Ishikawa (cell line): Measurements from ENCODE around the gene PCDHB12.

Experiments
- CEBPB ChIP-seq: IDR thresholded peaks from 2 replicates; pipeline ENCODE4 v1.6.1; 2012
- CREB1 ChIP-seq: IDR thresholded peaks from 2 replicates; pipeline ENCODE4 v1.6.1; 2012; ENCODE audit warnings: low read depth
- EGR1 ChIP-seq: IDR thresholded peaks from 2 replicates; pipeline ENCODE4 v1.6.1; 2012
- EP300 ChIP-seq: IDR thresholded peaks from 2 replicates; pipeline ENCODE4 v1.6.1; 2012; ENCODE audit warnings: borderline replicate concordance
- FOXM1 ChIP-seq: IDR thresholded peaks from 2 replicates; pipeline ENCODE4 v1.6.1; 2012; ENCODE audit warnings: low read depth, borderline replicate concordance
- MAX ChIP-seq: IDR thresholded peaks from 2 replicates; pipeline ENCODE4 v1.6.1; 2012
- NFIC ChIP-seq: IDR thresholded peaks from 2 replicates; pipeline ENCODE4 v1.6.1; 2012
- RAD21 ChIP-seq: IDR thresholded peaks from 2 replicates; pipeline ENCODE4 v1.6.1; 2012; ENCODE audit warnings: low read depth
- REST ChIP-seq: IDR thresholded peaks from 2 replicates; pipeline ENCODE4 v1.6.1; 2012; ENCODE audit warnings: low read depth, mild to moderate bottlenecking
- TAF1 ChIP-seq: IDR thresholded peaks from 2 replicates; pipeline ENCODE4 v1.6.1; 2012; ENCODE audit warnings: low read depth, mild to moderate bottlenecking
- TCF12 ChIP-seq: IDR thresholded peaks from 2 replicates; pipeline ENCODE4 v1.6.1; 2012; ENCODE audit warnings: low read depth
- TEAD4 ChIP-seq: IDR thresholded peaks from 2 replicates; pipeline ENCODE4 v1.6.1; 2012
- USF1 ChIP-seq: IDR thresholded peaks from 2 replicates; pipeline ENCODE4 v1.6.1; 2012
- YY1 ChIP-seq: IDR thresholded peaks from 2 replicates; pipeline ENCODE4 v1.6.1; 2012; ENCODE audit warnings: low read depth
- ZBTB7A ChIP-seq: IDR thresholded peaks from 2 replicates; pipeline ENCODE4 v1.6.1; 2012; ENCODE audit warnings: low read depth

Gene PCDHB12

DNA sequence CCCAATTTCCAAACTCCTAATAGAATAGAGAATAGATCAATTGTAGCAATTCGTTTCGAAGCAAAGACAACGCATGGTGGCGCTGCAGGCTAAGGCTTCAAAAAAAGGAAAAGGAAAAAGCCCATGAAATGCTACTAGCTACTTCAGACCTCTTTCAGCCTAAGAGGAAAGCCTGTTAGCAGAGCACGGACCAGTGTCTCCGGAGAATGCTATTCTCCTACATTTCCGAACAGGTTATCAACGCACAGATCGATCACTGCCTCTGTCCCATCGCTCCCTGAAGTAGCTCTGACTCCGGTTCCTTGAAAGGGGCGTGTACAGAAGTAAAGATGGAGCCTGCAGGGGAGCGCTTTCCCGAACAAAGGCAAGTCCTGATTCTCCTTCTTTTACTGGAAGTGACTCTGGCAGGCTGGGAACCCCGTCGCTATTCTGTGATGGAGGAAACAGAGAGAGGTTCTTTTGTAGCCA is 36.8 kb downstream of the PCDHB12 start, which contains the start of gene PCDHB15:
TSS of gene PCDHB15 (plus strand) at position 146 of the 468 bp plus-strand sequence. CDS start at position 330, 184 bp downstream.
- TF ChIP-seq CEBPB (no peak), YY1 (no peak), MAX (no peak), EP300 (no peak), REST (no peak), NFIC (no peak), RAD21 (peak; percentile 38), USF1 (no peak)

GRCh38 chr5:141250576-141250975 is 42.1 kb downstream of the PCDHB12 start:
- TF ChIP-seq EGR1 (no peak), RAD21 (no peak), MAX (no peak), CEBPB (no peak), USF1 (no peak), YY1 (no peak), NFIC (no peak), CREB1 (no peak), EP300 (no peak), TCF12 (no peak), TAF1 (no peak), FOXM1 (no peak), TEAD4 (no peak), REST (no peak), ZBTB7A (no peak)

DNA sequence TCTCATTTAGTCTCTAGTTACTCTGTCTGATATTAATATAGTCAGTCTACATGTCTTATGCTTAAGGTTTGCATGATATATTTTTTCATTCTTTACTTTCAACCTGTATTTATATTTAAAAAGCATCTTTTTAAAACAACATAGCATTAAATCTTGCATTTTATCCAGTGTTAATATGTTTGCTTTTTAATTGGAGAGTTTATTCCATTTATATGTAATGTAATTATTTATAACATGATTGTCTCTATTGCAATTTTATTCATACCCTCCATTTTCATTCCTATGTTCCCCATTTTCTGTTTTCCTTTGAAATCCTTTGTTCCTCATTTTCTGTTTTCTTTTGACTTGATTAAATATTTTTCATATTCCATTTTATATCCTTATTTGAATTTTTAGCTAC is 49.9 kb downstream of the PCDHB12 start:
- TF ChIP-seq CEBPB, result no peak
- no peak for TF ChIP-seq FOXM1
- no peak for TF ChIP-seq RAD21
- no peak for TF ChIP-seq USF1
- TF ChIP-seq TAF1, result no peak
- TF ChIP-seq MAX, result no peak
- no peak for TF ChIP-seq CREB1
- TF ChIP-seq EP300, result no peak
- no peak for TF ChIP-seq EGR1
- no peak for TF ChIP-seq TEAD4
- TF ChIP-seq TCF12, result no peak
- TF ChIP-seq NFIC, result no peak
- TF ChIP-seq ZBTB7A, result no peak
- TF ChIP-seq REST, result no peak
- TF ChIP-seq YY1, result no peak

GRCh38 chr5:141258948-141259347 is 50.4 kb downstream of the PCDHB12 start:
- TF ChIP-seq REST (no peak), CEBPB (no peak)
